Measurements from ENCODE around the gene DCT.

The DCT gene

DNA sequence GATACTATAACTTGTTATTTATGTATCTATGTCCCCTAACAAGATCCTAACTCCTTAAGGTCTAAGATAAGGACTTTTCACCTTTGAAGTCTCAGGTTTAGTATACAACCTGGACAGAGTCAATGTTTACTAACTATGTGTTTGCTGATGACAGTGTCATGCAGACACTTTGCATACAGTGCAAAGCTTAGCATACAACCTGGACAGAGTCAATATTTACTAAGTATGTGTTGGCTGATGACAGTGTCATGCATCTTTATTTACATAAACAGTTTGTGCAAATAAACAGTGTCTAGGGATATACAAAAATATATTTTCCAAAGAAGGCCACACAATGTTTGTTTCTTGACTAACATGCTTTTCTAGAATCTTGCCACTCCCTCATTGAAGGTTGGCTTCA lies 34.7 kb downstream of the DCT start:
- DNase-seq = no peak

DNA sequence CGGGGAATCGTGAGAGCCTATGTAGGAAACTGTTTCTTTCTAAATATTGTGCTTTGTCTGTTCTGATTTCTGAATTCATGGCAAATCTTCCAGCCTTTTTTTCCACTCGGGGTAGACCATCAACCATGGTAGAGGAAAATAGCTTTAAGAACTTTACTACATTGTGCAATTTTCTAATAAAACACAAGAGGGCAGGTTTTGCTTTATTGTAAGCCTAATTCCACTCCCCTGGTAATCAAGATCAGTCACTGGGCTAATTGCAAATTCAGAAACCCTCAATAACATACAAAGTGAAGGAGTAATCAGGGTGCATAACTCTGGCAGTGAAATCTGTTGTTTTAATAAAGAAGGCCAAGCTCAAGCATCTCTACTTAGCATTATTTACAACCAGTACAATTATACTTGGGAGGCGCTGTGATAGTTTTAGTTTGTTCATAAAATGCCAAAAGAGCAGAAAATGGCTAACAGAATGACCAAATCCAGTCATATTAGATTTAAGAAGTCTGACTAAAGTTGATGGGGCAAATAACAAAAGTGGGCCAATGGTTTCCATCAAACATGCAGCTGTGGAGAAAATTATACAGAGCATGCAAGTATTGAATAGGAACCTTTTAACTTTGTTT lies 43.8 kb downstream of the DCT start:
- DNase-seq = peak; percentile 55 to 60

- peak in 1 of 2 experiments; percentile 9 for DNase-seq
These were observed 46.2 kb downstream of the DCT start for GRCh38 chr13:94433055-94433961.

DNA sequence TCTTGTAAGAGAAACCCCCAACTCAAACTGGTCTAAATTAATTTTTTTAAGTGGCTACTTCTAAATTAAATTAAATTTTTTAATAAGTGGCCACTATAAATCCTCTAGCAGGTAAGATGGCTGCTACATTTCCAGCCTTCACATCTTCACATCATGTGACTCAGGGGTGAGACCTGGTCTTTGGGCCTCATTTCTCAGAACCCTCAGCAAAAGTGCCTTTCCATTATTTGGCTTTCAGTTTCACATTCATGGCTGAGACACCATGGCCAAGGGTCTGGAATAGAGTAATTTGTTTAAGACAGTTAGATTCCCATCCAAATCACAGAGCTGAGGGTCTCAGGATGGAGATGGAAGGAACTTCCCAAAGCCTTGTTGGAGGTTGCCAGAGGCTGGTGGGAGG lies 47.5 kb downstream of the DCT start:
- no peak for DNase-seq

- no peak for DNase-seq
These were observed 47.9 kb downstream of the DCT start for GRCh38 chr13:94431574-94431973.

DNA sequence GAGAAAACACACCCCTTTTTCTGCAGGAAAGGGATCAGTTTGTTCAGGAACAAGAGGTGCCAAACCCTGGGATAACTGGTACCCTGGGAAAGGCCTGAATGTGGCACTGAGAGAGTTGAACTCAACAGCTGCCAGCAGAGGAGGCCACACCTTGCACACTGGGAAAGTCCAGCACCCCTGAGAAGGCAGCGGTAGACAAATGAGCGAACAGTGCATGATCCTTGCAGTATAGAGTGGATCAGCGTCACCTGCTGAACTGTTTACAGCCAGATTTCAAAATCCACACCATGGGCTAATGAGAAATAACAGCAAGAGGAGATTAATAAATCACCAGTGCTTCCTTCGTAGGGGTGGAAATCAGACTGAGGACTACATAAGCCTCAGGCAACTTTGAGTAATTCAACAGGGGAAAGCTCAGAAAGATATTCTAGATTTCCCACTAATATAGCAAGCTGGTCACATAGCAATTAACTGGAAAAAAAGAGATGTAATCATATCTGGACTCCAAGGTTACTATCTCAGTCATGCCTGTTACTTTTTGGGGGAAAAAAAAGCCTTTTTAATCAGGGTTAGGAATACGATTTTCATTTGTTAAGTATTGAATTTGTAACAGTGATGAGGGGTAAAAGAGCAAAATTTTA lies 52.0 kb downstream of the DCT start:
- peak; percentile 38 to 68 for DNase-seq

- DNase-seq = no peak
These were observed 59.6 kb downstream of the DCT start for GRCh38 chr13:94419925-94420305.

DNA sequence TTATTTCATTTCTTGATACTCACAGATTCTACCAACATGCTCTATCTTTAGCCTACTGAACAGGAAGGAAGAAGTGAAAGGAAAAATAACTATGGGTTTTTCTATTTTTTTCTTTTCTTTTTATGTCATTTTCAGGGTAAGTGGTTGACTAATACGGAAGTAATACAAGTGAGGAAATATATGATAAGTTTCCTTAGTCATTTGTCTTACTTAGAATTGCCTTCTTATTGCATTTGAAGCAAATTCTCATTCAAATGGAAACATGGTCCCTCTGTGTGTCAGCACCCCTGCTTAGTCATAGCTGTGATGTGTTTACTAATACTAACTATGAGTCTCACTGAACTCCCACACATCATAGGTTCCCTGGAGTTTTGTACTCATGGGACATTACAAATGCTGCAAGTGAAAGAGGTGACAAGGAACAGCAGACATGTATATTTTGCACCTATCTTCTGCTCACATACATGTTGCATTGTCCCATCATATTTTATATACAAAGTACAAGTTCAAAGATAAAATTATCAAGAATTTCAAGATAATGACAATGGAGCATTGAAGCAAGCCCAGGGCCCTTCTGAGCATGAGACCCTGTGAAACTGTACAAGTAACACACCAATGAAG lies 60.1 kb downstream of the DCT start:
- no peak for DNase-seq

- DNase-seq = no peak
These were observed 62.2 kb downstream of the DCT start for GRCh38 chr13:94417294-94417693.

- DNase-seq = peak; percentile 83 to 88
These were observed 62.9 kb downstream of the DCT start for GRCh38 chr13:94416454-94417080.

GRCh38 chr13:94415500-94416237 lies 63.8 kb downstream of the DCT start:
- no peak for DNase-seq

GRCh38 chr13:94414708-94415107 lies 64.8 kb downstream of the DCT start:
- DNase-seq = no peak

DNA sequence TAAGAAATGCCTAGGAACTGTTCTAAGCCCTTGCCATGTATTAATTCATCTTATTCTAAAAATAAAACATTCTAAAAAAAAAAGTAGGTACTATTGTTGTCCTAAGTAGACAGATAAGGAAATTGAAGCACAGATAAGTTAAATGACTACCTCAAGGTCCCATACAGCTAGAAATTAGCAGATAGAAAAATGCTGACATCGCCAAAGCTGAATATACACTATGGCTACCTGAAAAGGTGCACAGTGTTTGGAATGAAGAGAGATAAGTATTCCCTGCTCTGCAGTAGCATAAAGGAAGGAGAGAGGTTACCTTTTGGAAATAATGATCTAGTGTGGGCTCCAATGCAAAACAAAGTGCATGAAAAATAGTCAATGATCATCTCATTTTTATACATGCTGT lies 65.3 kb downstream of the DCT start:
- no peak for DNase-seq

- DNase-seq = no peak
These were observed 65.9 kb downstream of the DCT start for GRCh38 chr13:94413598-94413944.

DNA sequence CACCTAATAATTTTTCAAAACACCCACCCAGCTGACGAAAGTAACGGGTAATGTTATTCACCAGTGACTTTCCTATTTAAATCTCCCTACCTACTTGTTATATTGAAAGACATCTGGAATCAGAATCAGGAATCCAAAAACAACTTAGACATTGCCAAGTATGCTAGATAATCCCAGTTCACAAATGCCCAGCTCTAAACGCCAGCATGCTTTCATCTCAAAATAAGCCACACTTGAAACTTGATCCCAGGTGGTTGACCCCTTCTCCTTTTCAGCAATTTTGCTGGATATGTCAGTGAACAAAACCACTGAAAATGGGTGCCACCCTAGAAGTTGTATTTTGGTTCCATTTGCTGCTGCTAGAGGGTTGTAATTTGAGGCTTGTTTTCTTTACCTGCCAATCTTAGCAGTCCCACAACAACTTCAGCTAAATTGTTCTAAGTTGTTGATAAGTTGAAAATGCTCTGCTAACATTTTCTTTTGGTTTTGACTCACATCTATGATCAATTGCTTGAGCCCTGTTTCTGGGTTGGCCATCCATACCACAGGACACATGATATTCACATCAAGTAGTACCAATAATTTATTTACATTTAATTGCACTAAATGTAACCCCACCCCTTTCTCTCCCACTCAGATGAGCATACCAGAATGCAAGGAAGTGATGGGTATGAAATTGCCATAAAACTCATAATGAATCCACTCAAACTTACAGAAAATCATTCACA lies 66.4 kb downstream of the DCT start:
- no peak for DNase-seq

DNA sequence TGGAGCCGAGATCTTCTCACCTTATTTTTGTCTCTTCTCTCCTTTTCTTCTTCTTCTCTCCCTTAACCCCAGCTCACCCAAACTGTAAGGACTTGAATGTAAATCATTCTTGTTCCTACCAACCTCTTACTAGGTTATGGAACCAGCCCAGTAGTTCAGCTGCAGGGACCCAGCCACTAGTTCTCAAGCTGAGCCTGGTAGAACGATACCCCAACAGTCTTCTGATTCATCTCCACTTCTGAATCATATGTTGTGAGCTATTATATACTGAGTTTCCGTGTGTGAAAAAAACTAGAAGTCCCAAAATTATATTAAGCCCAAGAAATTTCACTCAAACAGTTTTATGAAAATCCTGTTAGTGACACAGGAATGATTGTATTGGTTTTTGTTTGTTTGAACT lies 67.7 kb downstream of the DCT start:
- DNase-seq = no peak

DNA sequence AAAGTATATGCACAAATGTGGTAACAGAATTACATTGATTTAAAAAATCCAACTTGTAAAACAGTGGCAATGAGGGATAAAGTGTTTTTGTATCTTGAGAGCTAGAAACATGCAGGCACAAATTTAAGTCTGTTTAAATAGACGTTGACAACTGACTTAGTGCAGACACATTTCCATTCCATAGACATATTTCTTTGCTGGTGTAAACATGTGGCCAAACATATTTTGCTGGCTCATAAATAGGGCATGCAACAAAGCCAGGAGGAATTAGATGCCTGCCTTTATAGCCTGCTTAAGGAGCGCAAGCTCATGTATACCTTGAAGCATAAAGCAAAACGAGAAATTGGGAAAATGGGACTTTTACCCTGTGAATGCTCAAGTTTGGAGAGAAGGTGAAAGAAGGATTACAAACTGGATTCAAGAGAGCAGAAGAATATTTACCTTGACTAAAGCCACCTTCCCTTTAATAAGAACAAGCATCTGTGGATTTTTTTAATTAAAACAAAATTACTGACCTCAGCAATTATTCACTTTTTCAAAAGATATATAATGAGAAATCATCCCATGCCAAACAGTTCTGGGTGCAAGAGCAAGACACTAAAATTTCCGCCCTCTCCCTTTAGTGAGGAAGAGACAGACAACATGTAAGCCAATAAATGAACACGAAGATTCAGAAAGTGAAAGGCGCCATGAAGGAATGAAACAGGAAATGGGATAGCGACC lies 71.0 kb downstream of the DCT start:
- DNase-seq = no peak

DNA sequence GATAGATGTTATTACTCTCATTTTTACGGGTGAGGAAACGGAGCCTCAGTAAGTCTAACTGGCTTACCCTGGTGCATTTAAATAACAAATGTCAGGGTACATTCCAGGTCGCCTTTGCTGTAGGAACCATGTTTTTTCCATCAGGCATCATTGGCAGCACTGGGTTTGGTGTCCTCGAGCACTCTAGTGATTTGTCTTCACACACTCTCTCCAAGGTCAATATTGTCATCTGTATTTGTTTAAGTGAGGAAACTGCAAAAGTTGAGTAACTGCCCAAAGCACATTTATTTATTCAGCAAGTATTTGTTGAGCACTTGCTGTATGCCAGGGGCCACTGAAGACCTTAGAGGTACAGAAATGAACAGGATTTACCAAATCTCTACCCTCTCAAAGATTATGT lies 78.6 kb downstream of the DCT start:
- no peak for DNase-seq

DNA sequence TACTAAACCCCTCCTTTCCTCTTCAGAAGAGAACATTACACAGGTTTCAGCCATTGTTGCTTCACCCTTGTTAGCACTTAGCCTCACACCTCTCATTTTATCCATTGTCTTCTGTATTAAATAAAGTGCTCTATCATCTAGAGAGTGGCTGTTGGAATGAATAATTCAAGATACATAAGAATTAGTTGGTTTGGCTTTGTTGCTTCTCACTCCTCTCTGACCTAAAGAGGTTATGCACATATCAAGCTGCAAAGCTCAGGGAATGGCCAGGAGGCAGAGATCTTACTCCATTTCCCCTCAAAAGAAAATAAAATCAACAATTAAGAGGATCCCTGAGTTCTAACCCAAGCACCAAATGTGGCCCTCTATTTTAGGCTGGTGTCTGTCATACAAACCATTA lies 79.7 kb downstream of the DCT start:
- DNase-seq = no peak

DNA sequence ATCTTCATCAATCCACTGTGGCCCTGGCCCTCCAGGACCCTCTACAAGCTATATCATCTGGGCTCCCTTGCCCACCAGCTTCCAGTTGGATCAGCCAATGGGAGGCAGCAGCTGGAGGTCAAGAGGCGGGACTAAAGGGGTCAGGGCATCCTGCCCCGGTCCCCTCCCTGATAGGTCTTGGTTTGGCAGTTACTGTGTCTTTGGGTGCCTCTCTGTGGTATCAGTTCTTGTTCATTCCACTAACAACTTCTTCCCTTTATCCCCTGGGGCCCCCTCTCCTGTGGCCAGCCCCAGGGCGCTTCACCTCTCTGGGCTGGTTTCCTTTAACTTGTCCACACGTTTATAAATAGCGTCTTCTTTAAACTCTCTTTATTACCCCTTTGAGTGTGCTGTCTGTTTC lies 83.6 kb downstream of the DCT start:
- no peak for DNase-seq

DNA sequence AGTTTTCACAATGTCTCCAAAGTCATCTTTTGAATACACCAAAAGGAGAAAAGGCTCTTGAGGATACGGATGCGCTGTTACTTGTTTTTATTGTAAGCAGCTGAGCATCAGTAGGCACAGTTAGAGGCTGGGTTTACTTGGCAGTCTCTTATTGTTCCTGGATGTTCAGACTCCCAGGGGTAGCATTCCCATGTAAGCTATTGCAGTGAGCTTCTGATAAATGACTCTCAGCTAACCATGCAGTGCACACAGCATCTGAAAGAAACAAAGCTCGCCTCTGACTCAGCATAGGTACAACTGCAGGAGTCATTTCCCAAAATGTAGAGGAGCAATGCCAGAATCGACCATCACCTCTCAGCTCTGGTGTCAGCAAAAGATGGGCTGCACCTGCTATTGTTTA lies 84.8 kb downstream of the DCT start:
- peak in 1 of 2 experiments; percentile 34 for DNase-seq

Measured in SHP77 (cell line).